Duodenal mucosa (tissue), 2 donors: ENCODE results near the gene KMT2B.

Experiments
- H3K27ac ChIP-seq: one replicate; pipeline ENCODE4 v1.7.0; 2013; ENCODE audit warnings: low read depth, low read length
- H3K27me3 ChIP-seq, 2 donors: one replicate each; pipeline ENCODE4 v1.7.0; 2013; ENCODE audit warnings: low read length in 2 of 2, control low read depth in 1 of 2; ENCODE audit not compliant: insufficient read depth in 2 of 2, control insufficient read depth in 1 of 2
- H3K36me3 ChIP-seq, 2 donors: one replicate each; pipeline ENCODE4 v1.7.0; 2013; ENCODE audit warnings: low read length in 2 of 2, control low read depth in 1 of 2; ENCODE audit not compliant: insufficient read depth in 2 of 2, control insufficient read depth in 1 of 2
- H3K4me1 ChIP-seq, 2 donors: one replicate each; pipeline ENCODE4 v1.7.0; 2013; ENCODE audit warnings: low read length in 2 of 2, control low read depth in 1 of 2; ENCODE audit not compliant: insufficient read depth in 2 of 2, control insufficient read depth in 1 of 2
- H3K4me3 ChIP-seq, 2 donors: one replicate each; pipeline ENCODE4 v1.7.0; 2013; ENCODE audit warnings: low read length in 2 of 2, low read depth in 1 of 2
- H3K9ac ChIP-seq, 2 donors: one replicate each; pipeline ENCODE4 v1.7.0; 2013; ENCODE audit warnings: low read length in 2 of 2, low read depth in 1 of 2
- H3K9me3 ChIP-seq, 2 donors: one replicate each; pipeline ENCODE4 v1.7.0; 2013; ENCODE audit warnings: low read length in 2 of 2, control low read depth in 1 of 2; ENCODE audit not compliant: control insufficient read depth in 1 of 2

The KMT2B gene

GRCh38 chr19:35734273-35734672 is 16.5 kb downstream of the KMT2B start:
- H3K27ac ChIP-seq, result no peak overlapping the region
- no peaks in the 10 kb centered on the region for H3K4me1 ChIP-seq
- no peaks in the 10 kb centered on the region for H3K27me3 ChIP-seq
- H3K9me3 ChIP-seq, result no peaks in the 10 kb centered on the region
- H3K9ac ChIP-seq, result no peak overlapping the region
- H3K36me3 ChIP-seq, result peaks cover 53 to 89% of the 10 kb centered on the region in 2 donors
- no peak overlapping the region for H3K4me3 ChIP-seq

GRCh38 chr19:35734889-35735288 is 17.1 kb downstream of the KMT2B start:
- no peak overlapping the region for H3K27ac ChIP-seq
- H3K9ac ChIP-seq, result no peak overlapping the region
- no peaks in the 10 kb centered on the region for H3K27me3 ChIP-seq
- H3K36me3 ChIP-seq, result peaks cover 47 to 83% of the 10 kb centered on the region in 2 donors
- H3K4me1 ChIP-seq, result peaks cover 0 to 4% of the 10 kb centered on the region in 2 donors
- no peak overlapping the region for H3K4me3 ChIP-seq
- no peaks in the 10 kb centered on the region for H3K9me3 ChIP-seq

GRCh38 chr19:35736913-35737886 is 19.4 kb downstream of the KMT2B start:
- H3K9me3 ChIP-seq, result no peaks in the 10 kb centered on the region
- no peak overlapping the region for H3K4me3 ChIP-seq
- peaks cover 32 to 60% of the 10 kb centered on the region in 2 donors for H3K36me3 ChIP-seq
- no peaks in the 10 kb centered on the region for H3K27me3 ChIP-seq
- H3K9ac ChIP-seq, result no peak overlapping the region
- H3K27ac ChIP-seq, result no peak overlapping the region
- H3K4me1 ChIP-seq, result peaks cover 2 to 12% of the 10 kb centered on the region in 2 donors

- no peak overlapping the region for H3K27ac ChIP-seq
- no peak overlapping the region for H3K9ac ChIP-seq
- H3K4me1 ChIP-seq, result peaks cover 2 to 12% of the 10 kb centered on the region in 2 donors
- H3K9me3 ChIP-seq, result no peaks in the 10 kb centered on the region
- no peak overlapping the region for H3K4me3 ChIP-seq
- H3K27me3 ChIP-seq, result no peaks in the 10 kb centered on the region
- peaks cover 33 to 56% of the 10 kb centered on the region in 2 donors for H3K36me3 ChIP-seq
Observed at GRCh38 chr19:35738021-35738886, 20.5 kb downstream of the KMT2B start.

GRCh38 chr19:35738887-35739229 is 21.1 kb downstream of the KMT2B start:
- H3K27ac ChIP-seq, result no peak overlapping the region

GRCh38 chr19:35739275-35740107 is 21.7 kb downstream of the KMT2B start:
- Histone ChIP-seq H3K9me3 (no peaks in the 10 kb centered on the region), H3K4me1 (peaks cover 10 to 20% of the 10 kb centered on the region in 2 donors), H3K4me3 (peak overlapping the region; percentile 75 to 90), H3K27me3 (no peaks in the 10 kb centered on the region), H3K27ac (no peak overlapping the region), H3K36me3 (peaks cover 28 to 43% of the 10 kb centered on the region in 2 donors), H3K9ac (peak overlapping the region in 1 of 2 donors; percentile 47)

More at GRCh38 chr19:35738887-35739229, 21.1 kb downstream of the KMT2B start:
- Histone ChIP-seq H3K36me3 (peaks cover 33 to 49% of the 10 kb centered on the region in 2 donors), H3K27me3 (no peaks in the 10 kb centered on the region), H3K9ac (no peak overlapping the region), H3K4me3 (no peak overlapping the region), H3K9me3 (no peaks in the 10 kb centered on the region), H3K4me1 (peaks cover 4 to 13% of the 10 kb centered on the region in 2 donors)

- peak overlapping the region; percentile 45 for H3K27ac ChIP-seq
- H3K27me3 ChIP-seq, result no peaks in the 10 kb centered on the region
- peaks cover 11 to 23% of the 10 kb centered on the region in 2 donors for H3K4me1 ChIP-seq
- H3K4me3 ChIP-seq, result peak overlapping the region; percentile 75 to 90
- H3K36me3 ChIP-seq, result peaks cover 28 to 39% of the 10 kb centered on the region in 2 donors
- H3K9ac ChIP-seq, result peak overlapping the region; percentile 47 to 70
- no peaks in the 10 kb centered on the region for H3K9me3 ChIP-seq
Observed at GRCh38 chr19:35740108-35740422, 22.3 kb downstream of the KMT2B start.

- Histone ChIP-seq H3K4me3 (peak overlapping the region; percentile 82 to 90), H3K27me3 (no peaks in the 10 kb centered on the region), H3K9me3 (no peaks in the 10 kb centered on the region), H3K36me3 (peaks cover 25 to 34% of the 10 kb centered on the region in 2 donors), H3K27ac (peak overlapping the region; percentile 64), H3K4me1 (peaks cover 11 to 23% of the 10 kb centered on the region in 2 donors), H3K9ac (peak overlapping the region; percentile 60 to 70)
Observed at GRCh38 chr19:35740423-35741202, 22.8 kb downstream of the KMT2B start.

GRCh38 chr19:35741203-35741515 is 23.4 kb downstream of the KMT2B start:
- peak overlapping the region; percentile 64 for H3K27ac ChIP-seq
- H3K27me3 ChIP-seq, result no peaks in the 10 kb centered on the region
- peak overlapping the region; percentile 58 to 60 for H3K9ac ChIP-seq
- peak overlapping the region; percentile 82 to 90 for H3K4me3 ChIP-seq
- peaks cover 14 to 29% of the 10 kb centered on the region in 2 donors for H3K4me1 ChIP-seq
- H3K36me3 ChIP-seq, result peaks cover 23 to 30% of the 10 kb centered on the region in 2 donors
- no peaks in the 10 kb centered on the region for H3K9me3 ChIP-seq
